ENCODE results near the gene FCAMR.

- TF ChIP-seq CTCF (IDR thresholded peaks at IDR 0.05 in 4 of 5, conservative IDR thresholded peaks at IDR 0.05 in 1 of 5) (no peak), POLR2A (IDR thresholded peaks at IDR 0.05) (no peak)
These were observed 40.0 kb downstream of the FCAMR start for GRCh38 chr1:206930210-206930798.

Measured in gastrocnemius medialis (tissue), 4 donors.